GM12892 (cell line): ENCODE data around the gene S100A5.

Experiments
- POLR2A ChIP-seq: IDR thresholded peaks from 2 replicates; pipeline ENCODE4 v1.6.1; 2011; ENCODE audit warnings: low read depth, low read length, control low read depth
- POLR2AphosphoS5 ChIP-seq: IDR thresholded peaks from 2 replicates; pipeline ENCODE4 v1.6.1; 2011; ENCODE audit warnings: low read depth, low read length, control low read depth

DNA sequence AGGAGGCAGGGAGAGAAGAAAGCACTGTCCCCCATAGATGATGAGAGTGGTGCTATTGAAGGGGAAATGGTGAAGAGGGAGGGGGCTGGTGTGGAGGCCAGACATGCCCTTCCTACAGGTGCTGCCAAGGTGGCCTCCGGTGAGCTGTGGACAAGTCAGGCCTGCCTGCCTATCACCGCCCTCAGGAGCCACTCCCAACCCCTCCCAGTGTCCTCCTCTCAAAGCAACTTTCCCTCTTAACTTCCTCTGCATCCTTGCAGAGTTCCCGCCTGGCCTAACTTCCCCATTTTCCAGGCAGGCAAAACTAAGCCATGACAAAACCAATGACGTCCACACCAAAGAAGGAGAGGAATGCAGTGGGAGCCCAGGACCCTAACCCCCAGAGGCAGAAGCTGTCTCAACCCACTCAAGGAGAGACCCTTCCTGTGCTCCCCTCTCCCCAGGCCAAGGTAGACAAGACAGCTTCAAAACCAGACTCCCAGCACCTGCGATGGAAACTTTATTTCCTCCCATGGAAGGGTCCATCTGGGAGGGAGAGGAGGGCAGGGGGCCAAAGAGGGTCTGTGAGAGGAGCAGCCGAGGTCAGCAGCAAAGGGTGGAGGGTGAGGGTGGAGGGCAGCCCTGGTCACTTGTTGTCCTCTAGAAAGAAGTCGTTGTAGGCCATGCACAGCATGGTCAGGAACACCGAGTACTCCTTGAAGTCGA is 3.9 kb downstream of the S100A5 start:
- TF ChIP-seq POLR2AphosphoS5 (no peak), POLR2A (no peak)
